Parathyroid adenoma (tissue), 2 donors: ENCODE data around the gene PTPRB.

Experiments used
- H2AFZ ChIP-seq: fragments of 300-600 bp; sonication (generic); one replicate; pipeline ENCODE4 v1.7.0; 2017; ENCODE audit warnings: antibody characterized with exemption, mild to moderate bottlenecking
- H3K27ac ChIP-seq: fragments of 300-600 bp; sonication (generic); one replicate; pipeline ENCODE4 v1.7.0; 2017
- H3K27me3 ChIP-seq: fragments of 300-600 bp; sonication (generic); one replicate; pipeline ENCODE4 v1.7.0; 2017; ENCODE audit warnings: low read length; ENCODE audit not compliant: control insufficient read depth, insufficient read depth
- H3K36me3 ChIP-seq: fragments of 300-600 bp; sonication (generic); one replicate; pipeline ENCODE4 v1.7.0; 2017; ENCODE audit warnings: low read length; ENCODE audit not compliant: control insufficient read depth, insufficient read depth
- H3K4me1 ChIP-seq: fragments of 300-600 bp; sonication (generic); one replicate; pipeline ENCODE4 v1.7.0; 2017; ENCODE audit warnings: control low read depth
- H3K4me2 ChIP-seq: fragments of 300-600 bp; sonication (generic); one replicate; pipeline ENCODE4 v1.7.0; 2017; ENCODE audit warnings: low read length
- H3K4me3 ChIP-seq: fragments of 300-600 bp; sonication (generic); one replicate; pipeline ENCODE4 v1.7.0; 2017; ENCODE audit warnings: low read depth, low read length
- H3K79me2 ChIP-seq: fragments of 300-600 bp; sonication (generic); one replicate; pipeline ENCODE4 v1.7.0; 2017; ENCODE audit warnings: control low read depth
- H3K9ac ChIP-seq: fragments of 300-600 bp; sonication (generic); one replicate; pipeline ENCODE4 v1.7.0; 2017; ENCODE audit warnings: mild to moderate bottlenecking
- H3K9me3 ChIP-seq: fragments of 300-600 bp; sonication (generic); one replicate; pipeline ENCODE4 v1.7.0; 2017; ENCODE audit warnings: low read length; ENCODE audit not compliant: control insufficient read depth
- TF ChIP-seq, protein P1 (sequence below): fragments of 300-600 bp; sonication (generic); IDR thresholded peaks from one replicate; pipeline ENCODE4 v1.7.0; 2017; ENCODE audit warnings: antibody characterized with exemption, mild to moderate bottlenecking
- donor health status: primary hyperparathyroidism.

PTPRB gene

DNA sequence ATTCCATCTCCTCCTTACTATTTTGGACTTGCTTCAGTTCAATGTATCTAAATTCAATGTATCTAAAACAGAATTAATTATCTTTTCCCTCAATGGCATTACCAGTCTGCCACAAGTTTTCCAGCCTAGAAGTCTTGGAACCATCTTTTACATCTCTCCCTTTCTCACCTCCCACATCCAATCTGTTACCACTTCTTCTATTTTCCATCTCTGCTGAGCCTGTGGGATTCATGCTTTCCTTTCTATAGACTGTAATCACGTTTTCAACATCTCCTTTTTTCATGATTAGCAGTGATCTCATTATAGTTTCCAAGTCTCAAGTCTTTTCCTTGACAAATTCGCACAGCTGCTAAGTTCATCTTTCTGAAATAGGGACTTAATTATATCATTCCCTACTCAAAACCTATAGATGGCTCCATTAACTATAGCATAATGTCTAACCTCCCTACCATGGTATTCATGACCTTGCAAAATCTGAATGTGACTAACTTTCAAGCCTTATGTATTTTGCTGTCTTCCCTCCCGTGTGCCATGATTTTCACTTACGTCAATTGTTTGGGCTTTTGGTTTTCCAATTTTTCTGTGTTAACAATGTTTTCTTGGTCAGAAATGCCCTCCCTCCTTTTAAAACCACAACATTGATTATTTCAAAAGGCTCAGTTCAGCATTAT, 20.5 kb upstream of the PTPRB start:
- Histone ChIP-seq H3K4me2 (no peak overlapping the region), H3K4me3 (no peak overlapping the region), H3K79me2 (no peaks in the 10 kb centered on the region), H3K4me1 (no peaks in the 10 kb centered on the region), H3K36me3 (no peaks in the 10 kb centered on the region), H3K9ac (no peak overlapping the region), H3K27ac (no peak overlapping the region), H3K27me3 (no peaks in the 10 kb centered on the region), H3K9me3 (no peaks in the 10 kb centered on the region), H2AFZ (no peak overlapping the region)
- TF ChIP-seq, protein P1, sequence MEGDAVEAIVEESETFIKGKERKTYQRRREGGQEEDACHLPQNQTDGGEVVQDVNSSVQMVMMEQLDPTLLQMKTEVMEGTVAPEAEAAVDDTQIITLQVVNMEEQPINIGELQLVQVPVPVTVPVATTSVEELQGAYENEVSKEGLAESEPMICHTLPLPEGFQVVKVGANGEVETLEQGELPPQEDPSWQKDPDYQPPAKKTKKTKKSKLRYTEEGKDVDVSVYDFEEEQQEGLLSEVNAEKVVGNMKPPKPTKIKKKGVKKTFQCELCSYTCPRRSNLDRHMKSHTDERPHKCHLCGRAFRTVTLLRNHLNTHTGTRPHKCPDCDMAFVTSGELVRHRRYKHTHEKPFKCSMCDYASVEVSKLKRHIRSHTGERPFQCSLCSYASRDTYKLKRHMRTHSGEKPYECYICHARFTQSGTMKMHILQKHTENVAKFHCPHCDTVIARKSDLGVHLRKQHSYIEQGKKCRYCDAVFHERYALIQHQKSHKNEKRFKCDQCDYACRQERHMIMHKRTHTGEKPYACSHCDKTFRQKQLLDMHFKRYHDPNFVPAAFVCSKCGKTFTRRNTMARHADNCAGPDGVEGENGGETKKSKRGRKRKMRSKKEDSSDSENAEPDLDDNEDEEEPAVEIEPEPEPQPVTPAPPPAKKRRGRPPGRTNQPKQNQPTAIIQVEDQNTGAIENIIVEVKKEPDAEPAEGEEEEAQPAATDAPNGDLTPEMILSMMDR, result no peak

DNA sequence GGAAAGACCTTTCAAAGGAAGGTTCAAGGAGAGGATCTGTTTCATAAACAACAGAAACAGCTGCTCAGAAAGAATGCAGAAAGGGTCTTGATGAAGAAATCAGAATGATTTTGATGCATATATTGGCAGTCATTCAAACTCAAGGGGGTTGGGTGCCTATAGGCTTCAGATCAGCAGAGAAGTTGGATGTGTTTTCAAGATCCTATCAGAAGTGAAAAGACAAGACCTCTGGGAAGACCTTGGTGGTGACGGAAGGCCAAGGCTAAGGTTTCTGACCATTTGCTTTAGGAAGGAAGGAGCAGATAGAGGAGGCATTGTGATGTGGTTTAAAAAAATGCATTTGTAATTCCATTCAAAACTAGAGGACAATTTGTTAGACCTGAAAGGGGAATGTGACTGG, 15.2 kb upstream of the PTPRB start:
- no peak overlapping the region for H3K4me2 ChIP-seq

DNA sequence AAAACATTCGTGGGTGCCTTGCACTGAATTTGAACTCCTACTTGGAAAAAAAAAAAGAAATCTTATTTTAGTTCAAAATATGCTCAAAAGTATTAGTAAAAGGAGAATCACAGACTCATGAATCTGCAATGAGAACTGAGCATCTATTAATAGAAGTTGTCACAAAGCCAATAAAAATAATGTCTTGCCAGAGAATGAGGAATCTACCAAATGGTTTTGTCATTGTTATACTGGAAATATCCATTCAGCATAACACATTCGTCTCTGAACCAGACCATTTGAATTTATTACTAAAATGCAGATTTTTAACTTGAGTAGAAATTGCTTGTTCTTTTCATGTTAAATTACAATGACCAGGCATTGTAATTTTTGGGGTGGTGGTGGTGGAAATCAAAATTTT, 11.6 kb upstream of the PTPRB start:
- H3K4me2 ChIP-seq, result no peak overlapping the region
- TF ChIP-seq, protein P1, result no peak
- no peaks in the 10 kb centered on the region for H3K27me3 ChIP-seq
- no peak overlapping the region for H3K4me3 ChIP-seq
- H3K27ac ChIP-seq, result no peak overlapping the region
- no peaks in the 10 kb centered on the region for H3K9me3 ChIP-seq
- peaks cover 3% of the 10 kb centered on the region for H3K4me1 ChIP-seq
- no peaks in the 10 kb centered on the region for H3K79me2 ChIP-seq
- H3K36me3 ChIP-seq, result no peaks in the 10 kb centered on the region
- H2AFZ ChIP-seq, result no peak overlapping the region
- H3K9ac ChIP-seq, result no peak overlapping the region

More for the DNA sequence above, 15.2 kb upstream of the PTPRB start:
- no peak overlapping the region for H3K27ac ChIP-seq
- H3K36me3 ChIP-seq, result no peaks in the 10 kb centered on the region
- no peak overlapping the region for H2AFZ ChIP-seq
- no peak overlapping the region for H3K9ac ChIP-seq
- no peak overlapping the region for H3K4me3 ChIP-seq
- no peaks in the 10 kb centered on the region for H3K79me2 ChIP-seq
- H3K4me1 ChIP-seq, result no peaks in the 10 kb centered on the region
- H3K9me3 ChIP-seq, result no peaks in the 10 kb centered on the region
- TF ChIP-seq, protein P1, result no peak
- H3K27me3 ChIP-seq, result no peaks in the 10 kb centered on the region

DNA sequence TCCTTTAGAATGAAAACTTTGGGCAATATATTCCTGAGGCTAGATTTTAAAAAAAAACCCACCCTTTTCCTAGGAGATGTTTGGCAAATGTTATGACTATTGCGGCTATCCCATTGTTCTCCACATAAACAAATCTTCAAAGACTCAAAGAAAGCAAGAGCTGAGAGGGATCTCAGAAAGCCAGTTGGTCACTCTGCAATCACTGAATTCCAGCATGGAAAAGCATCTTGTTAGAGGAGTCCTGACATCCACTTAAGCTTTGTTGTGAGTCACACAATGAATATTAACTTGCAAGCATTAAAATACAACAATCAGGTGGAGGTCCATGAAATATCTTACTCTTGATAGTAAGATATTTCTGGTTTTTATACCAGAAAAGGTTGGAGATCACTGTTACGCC, 11.0 kb upstream of the PTPRB start:
- H3K36me3 ChIP-seq, result no peaks in the 10 kb centered on the region
- no peaks in the 10 kb centered on the region for H3K79me2 ChIP-seq
- H3K9me3 ChIP-seq, result no peaks in the 10 kb centered on the region
- H3K4me2 ChIP-seq, result no peak overlapping the region
- no peak overlapping the region for H3K27ac ChIP-seq
- TF ChIP-seq, protein P1, result no peak
- H3K27me3 ChIP-seq, result no peaks in the 10 kb centered on the region
- no peak overlapping the region for H3K4me3 ChIP-seq
- H3K9ac ChIP-seq, result no peak overlapping the region
- H3K4me1 ChIP-seq, result peaks cover 3% of the 10 kb centered on the region
- no peak overlapping the region for H2AFZ ChIP-seq

DNA sequence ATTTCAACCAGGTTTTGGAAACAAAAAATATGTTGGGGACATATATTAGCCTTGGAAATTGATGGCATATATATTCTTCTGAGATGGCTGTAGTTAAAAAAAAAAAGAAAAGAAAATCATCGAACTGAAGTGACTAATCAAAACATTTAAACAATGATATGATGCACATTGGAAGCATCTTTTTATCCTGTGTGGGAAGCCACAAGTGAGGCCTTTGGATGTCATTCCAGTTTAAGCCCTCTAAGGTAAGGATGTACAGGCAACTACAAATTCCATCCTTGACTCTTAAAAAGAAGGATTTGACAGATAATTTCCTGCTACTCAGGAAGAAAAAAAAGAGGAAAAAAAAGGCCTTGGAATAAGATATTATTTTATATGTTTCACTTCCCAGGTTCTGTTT, 9.6 kb upstream of the PTPRB start:
- Histone ChIP-seq H3K27me3 (no peaks in the 10 kb centered on the region), H3K4me1 (peaks cover 3% of the 10 kb centered on the region), H3K9me3 (no peaks in the 10 kb centered on the region), H3K4me3 (no peak overlapping the region), H3K9ac (no peak overlapping the region), H3K4me2 (no peak overlapping the region), H2AFZ (no peak overlapping the region), H3K79me2 (no peaks in the 10 kb centered on the region), H3K36me3 (no peaks in the 10 kb centered on the region), H3K27ac (no peak overlapping the region)
- TF ChIP-seq, protein P1, result no peak
